ENCODE measurements around the gene CAND2.
"Not testable (repeated sequence)": the region's sequence is repeated elsewhere in the genome, so short reads cannot be mapped to it uniquely, and the experiment has no call there.

The CAND2 gene

DNA sequence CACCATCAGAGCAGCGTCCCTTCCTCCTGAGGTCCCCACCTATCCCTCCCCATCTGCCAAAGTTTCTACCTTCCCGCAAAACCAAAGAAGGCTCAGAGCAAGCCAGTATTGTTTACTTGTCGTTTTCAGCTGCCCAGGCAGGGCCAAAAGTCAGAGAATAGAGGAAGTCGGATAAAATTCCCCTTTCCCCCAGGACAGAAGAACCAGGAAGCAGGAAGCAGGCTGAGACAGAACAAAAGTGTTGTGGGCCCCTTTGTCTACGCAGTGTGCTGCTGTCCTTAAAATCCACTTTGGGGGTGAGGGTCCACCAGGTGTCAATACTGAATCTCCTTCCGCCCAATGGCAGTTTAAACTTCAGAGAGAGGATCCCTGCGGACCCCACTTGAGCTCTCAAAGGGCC is 63.4 kb downstream of the CAND2 start:
- DNase-seq (ENCODE audit: low read depth in 2 of 2), result no peak

DNA sequence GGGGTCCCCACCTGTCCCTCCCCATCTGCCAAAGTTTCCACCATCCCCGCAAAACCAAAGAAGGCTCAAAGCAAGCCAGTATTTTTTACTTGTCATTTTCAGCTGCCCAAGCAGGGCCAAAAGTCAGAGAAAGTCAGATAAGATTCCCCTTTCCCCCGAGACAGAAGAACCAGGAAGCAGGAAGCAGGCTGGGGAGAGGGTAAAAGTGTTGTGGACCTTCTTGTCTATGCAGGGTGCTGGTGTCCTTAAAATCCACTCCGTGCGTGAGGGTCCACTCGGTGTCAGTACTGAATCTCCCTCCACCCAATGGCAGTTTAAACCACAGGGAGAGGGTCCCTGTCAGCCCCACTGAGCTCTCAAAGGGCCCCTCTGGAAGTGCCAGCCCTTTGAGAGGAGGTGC is 65.1 kb downstream of the CAND2 start:
- DNase-seq (ENCODE audit: low read depth in 2 of 2), result no peak

DNA sequence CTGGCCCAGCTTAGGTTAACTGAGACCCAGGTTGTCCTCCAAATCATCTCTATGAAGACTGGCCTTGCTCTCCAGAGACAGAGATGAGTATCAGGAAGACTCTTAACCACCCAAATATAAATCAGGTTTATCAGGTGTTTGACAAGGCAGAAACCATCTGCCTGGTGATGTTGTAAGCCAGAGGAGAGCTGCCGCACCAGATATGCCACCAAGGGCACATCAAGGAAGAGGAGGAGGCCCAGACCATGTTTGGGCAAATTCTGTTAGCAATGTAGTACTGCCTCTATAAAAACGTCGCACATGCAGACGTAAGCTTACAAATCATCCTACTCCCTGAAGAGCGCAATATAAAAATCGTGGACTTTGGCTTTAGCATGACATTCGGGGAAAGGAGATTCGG is 65.9 kb downstream of the CAND2 start:
- DNase-seq (ENCODE audit: low read depth in 2 of 2), result no peak

DNA sequence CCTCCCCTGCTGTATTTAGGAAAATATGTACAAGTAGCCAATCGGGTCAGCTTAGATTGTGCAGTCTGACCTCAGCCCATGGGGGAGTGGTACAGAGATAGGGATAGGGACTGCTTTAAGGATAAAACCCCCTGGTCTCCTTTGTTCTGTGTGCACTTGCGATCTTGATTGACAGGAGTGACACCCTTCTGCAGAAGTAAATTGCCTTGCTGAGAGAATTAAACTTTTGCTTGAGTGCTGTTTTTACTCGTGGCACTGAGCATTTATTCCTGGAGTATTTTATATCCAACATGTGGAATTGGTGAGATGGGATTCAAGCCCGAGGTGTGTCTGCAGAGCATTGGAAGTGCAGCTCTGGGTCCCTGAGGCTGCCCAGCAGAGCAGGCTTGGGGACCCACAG is 68.8 kb downstream of the CAND2 start:
- no peak for DNase-seq (ENCODE audit: low read depth in 2 of 2)

DNA sequence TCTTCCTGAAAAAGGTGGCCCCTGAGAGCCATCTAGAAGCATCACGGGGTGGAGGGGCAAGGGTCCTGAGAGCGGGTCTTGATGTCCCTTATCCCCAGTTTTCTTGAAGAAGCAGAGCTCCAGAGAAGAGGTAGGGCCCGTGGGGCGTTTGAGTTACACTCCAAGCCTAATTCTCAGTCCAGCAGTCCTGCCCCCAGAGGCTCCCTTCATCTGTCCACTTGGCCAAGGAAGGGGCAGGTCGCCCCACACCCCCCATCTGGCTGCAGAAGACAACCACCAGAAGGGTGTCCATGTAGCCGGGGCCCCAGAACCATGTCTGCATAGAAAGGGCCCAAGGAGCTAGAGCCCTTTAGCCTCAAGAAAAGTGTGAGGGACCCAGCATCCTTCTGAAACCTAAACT is 70.4 kb downstream of the CAND2 start:
- DNase-seq (ENCODE audit: low read depth in 2 of 2), result no peak

DNA sequence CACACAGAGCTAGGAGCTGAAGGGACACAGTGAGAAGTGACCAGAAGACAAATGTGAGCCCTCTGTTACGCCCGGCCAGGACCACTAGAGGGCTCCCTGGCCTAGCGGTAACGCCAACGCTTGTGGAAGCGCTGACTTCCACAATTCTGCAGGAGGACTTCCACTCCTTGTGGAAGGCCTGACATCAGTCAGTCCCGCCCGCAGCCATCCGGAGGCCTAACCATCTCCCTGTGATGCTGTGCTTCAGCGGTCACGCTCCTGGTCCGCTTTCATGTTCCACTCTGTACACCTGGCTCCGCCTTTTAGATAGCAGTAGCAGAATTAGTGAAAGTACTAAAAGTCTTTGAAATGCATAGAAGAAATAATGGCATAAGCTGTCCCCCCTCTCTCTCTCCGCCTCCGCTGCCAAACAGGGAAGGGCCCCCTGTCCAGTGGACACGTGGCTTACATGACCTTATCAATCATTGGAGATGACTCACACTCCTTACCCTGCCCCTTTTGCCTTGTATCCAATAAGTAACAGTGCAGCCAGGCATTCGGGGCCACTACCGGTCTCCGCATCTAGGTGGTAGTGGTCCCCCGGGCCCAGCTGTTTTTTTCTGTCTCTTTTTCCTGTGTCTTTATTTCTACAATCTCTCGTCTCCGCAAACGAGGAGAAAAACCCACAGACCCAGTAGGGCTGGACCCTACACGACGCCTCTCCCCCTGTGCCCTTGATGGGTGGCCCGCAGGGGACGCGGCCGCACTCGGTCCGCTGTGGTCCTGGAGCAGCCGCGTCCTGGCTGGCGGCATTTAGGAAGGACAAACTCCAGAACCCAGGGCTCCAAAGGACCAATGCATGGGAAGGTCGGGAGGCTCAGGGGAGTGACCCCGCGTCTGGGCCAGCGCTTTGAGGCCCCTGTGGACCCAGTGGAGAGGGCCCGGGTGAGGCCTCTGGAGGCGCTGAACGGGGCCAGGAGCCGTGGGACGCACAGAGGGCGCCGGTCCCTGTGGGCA is 71.9 kb downstream of the CAND2 start:
- DNase-seq (ENCODE audit: low read depth in 2 of 2), result peak; percentile 59 to 60

DNA sequence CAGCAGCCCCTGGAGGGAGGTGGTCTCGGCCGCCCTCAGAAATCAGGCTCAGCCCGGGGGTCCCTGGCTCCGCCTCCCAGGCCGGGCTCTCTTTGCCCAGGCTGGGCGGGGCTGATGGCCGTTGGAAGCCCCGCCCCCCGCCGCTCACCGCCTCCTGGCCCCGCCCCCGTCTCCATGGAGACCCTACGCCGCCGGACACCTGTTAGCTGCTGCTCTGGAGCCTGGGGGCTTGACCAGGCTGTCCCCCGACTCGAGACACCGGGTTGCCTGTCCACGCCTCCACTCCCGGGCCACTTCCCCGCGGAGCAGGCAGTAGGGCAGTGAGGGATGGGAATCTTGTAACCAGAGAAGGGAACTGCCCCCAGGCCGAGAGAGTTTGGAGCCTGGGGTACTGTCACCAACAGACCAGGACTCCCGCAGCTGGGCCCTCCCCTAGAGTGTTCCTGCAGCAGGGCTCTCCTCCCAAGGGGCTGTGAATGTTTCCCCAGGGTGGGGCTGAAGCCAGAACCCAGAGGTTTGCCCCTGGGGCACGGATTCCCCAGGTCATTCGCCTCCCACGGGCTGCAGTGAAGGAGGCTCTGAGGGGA is 72.6 kb downstream of the CAND2 start:
- DNase-seq (ENCODE audit: low read depth in 2 of 2), result no peak

DNA sequence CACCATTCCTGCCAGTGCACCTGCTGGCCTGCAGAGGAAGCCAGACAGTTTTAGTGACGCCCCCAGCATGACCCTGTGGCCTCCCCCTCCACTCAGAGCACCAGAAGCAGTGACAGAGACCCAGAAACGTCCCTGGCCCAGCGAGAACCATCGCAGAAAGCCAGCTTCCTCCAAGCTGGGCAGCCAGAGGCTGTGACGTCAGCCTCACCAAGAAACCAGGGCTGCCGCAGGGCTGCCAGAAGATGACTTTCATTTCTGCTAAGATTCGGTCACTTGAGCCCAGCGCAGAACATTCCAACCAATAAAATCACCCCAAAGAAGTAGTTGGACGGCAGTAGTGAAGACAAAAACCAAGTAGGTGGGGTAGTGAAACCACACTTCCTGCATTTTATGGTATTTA is 74.5 kb downstream of the CAND2 start:
- no peak for DNase-seq (ENCODE audit: low read depth in 2 of 2)

DNA sequence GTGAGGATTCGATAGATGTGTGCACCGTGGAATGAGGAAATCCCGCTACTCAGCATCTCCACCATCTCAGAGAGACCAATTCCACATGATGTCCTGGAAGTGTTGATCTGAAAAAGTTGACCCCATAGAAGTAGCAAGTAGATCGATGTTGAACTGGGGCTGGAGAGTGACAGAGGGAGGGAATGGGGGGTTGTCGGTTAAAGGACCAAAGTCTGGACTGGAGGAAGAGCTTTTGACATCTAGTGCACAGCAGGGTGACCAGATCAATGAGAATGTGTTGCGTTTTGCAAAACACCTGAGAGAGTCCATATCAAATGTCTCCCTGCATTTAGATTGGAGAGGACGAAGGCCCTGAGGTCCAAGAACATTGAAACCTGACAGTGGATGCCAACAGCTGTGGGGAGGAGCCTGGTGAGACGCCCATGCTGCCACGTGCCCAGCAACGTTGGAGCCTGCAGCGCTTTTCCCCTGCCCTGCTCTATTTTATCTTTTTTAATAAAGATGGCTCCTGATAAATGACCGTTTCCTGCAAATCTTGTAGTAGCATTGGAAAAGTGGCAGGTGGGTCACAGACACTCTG is 75.0 kb downstream of the CAND2 start:
- DNase-seq (ENCODE audit: low read depth in 2 of 2), result no peak

DNA sequence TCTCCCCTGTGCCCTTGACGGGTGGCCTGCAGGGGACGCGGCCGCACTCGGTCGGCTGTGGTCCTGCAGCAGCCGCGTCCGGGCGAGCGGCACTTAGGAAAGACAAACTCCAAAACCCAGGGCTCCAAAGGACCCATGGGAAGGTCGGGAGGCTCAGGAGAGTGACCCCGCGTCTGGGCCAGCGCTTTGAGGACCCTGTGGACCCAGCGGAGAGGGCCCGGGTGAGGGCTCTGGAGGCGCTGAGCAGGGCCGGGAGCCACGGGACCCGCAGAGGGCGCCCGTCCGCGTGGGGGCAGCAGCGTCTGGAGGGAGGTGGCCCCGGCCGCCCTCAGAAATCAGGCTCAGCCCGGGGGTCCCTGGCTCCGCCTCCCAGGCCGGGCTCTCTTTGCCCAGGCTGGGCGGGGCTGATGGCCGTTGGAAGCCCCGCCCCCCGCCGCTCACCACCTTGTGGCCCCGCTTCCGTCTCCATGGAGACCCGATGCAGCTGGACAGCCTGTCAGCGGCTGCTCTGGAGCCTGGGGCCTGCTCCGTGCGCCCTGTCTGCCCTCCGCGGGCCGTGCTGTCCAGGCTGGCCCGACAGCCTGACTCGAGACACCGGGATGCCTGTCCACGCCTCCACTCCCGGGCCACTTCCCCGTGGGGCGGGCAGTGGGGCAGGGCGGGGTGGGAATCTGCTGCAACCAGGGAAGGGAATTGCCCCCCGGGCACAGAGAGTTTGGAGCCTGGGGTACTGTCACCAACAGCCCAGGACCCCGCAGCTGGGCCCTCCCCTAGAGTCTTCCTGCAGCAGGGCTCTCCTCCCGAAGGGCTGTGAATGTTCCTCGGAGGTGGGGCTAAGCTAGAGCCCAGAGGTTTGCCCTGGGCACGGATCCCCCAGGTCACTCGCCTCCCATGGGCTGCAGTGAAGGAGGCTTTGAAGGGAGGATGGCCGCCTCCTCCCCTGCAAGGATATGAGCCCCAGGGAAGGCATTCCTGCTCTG is 79.7 kb downstream of the CAND2 start:
- DNase-seq (ENCODE audit: low read depth in 2 of 2), result no peak

DNA sequence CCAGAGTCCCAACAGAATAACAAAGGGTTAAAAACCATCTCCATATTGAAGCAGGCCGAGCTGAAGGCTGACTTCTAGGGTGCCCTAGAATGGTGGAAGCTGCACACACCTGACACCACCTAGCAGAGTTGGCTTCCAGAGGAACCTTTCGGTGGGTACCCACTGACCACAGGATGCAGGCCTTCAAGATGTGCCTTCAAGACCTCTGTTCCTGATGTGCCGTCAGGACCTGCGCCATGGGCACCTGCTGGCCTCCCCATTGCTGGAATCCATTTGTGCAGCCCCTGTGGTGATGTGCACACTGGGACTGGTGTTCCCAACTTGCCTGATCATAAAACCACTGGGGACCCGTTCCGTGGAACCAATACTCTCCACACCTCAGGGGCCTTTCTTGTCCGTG is 80.6 kb downstream of the CAND2 start:
- DNase-seq (ENCODE audit: low read depth in 2 of 2), result no peak

DNA sequence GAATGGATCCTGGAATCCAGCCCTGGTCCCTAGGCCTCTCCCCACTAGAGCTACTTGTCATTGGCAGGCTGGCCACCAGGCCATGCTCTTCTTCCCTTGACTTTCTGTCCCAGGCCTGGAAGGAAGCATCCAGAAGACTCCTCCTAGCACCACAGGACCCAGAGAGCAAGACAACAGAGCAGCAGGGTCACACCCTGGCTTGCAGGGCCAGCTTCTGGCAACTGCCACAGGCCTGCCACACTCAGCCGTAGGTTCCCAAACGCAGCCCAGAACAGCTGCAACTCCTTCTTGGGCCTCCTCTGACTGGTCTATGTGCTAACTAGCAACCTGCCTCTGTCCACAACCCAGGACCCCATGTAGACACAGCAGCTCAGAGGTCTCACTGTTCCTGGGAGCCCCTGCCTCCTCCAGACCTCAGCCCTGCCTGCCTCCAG is 81.7 kb downstream of the CAND2 start:
- no peak for DNase-seq (ENCODE audit: low read depth in 2 of 2)

DNA sequence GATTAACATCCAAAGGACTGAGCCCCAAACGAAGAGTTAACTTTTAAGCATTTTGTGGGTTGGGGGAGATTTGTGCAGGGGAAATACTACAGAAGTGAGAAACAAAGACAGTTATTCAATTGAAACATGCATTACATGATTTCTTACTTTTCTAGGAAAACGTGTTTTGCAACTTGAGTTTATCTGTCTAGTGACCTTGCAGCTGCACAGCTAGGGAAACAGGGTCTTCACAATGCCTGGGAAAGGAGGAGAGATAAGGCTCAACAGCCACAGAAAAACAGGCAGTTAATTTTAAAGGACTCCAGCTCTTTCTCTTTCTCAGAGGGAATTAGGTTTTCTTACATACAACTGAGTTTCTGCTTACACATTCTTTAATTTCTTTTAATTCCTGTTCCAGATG is 82.3 kb downstream of the CAND2 start:
- not testable (repeated sequence) for DNase-seq (ENCODE audit: low read depth in 2 of 2)

DNA sequence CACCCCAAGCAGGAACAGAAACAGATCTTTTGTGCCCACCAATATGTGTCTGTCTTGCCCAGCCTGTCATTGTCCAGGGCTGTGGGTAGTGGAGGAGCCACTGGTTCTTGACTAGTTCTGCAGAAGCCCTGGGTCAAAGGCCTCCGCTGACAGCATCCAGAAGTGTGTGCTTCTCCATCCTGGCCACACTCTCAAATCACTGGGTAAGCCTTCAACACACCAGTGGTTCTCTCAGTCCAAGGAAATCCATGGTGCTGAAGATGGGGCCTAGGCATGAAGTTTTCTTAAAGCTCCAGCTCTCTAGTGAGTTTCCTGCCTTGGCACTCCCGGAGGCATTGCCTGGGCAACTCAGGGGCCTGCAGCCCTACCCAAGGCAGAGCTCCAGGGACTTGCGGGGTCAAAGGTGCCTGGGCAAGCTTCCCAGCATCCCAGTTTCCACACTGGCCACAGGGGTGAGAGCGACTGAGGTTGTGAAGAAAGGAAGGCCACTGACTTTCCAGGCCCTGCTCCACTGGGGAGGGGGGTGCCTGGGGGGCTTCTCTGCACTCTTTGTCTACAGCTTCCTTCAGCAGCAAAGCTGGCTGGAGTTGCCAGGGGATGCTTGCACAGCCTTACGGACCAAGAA is 82.8 kb downstream of the CAND2 start:
- no peak for DNase-seq (ENCODE audit: low read depth in 2 of 2)

DNA sequence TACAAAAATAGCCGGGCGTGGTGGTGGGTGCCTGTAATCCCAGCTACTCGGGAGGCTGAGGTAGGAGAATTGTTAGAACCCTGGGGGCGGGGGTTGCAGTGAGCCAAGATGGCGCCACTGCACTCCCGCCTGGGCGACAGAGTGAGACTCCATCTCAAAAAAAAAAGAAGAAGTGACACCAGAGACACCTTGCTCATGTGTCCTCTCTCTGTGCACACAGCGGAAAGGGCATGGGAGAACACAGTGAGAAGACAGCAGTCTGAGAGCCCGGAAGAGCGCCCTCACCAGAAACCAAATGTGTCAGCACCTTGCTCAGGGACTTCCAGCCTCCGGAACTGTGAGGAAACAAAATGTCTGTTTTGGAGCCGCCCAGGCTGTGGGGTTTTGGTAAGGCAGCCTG is 85.4 kb downstream of the CAND2 start:
- DNase-seq (ENCODE audit: low read depth in 2 of 2), result not testable (repeated sequence)

DNA sequence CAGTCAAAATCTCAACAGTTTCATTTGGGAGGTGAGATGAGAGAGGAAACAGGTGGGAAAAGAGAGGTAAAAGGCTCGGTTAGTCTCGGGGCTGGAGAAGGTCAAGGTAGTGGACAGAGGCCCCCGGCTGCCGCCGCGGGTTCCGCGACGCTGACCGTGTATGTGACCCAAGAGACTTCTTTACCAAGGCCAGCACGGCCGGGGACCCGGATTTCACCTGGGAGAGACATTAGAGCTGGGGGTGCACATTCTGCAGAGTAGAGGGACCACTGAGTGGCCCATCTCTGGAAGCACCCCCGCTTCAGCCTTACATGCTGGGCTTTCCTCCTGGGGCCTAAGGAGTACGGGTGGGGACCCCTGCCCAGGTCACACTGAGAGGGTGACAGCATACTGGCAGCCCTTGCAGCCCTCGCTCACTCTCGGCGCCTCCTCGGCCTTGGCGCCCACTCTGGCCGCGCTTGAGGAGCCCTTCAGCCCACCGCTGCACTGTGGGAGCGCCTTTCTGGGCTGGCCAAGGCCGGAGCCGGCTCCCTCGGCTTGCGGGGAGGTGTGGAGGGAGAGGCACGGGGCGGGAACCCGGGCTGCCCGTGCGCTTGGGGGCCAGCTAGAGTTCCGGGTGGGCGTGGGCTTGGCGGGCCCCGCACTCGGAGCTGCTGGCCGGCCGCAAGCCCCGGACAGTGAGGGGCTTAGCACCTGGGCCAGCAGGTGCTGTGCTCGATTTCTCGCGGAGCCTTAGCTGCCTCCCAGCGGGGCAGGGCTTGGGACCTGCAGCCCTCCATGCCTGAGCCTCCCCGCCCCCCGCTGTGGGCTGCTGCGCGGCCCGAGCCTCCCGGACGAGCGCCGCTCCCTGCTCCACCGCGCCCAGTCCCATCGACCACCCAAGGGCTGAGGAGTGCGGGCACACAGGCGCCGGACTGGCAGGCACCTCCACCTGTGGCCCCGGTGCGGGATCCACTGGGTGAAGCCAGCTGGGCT is 86.1 kb downstream of the CAND2 start:
- no peak for DNase-seq (ENCODE audit: low read depth in 2 of 2)

DNA sequence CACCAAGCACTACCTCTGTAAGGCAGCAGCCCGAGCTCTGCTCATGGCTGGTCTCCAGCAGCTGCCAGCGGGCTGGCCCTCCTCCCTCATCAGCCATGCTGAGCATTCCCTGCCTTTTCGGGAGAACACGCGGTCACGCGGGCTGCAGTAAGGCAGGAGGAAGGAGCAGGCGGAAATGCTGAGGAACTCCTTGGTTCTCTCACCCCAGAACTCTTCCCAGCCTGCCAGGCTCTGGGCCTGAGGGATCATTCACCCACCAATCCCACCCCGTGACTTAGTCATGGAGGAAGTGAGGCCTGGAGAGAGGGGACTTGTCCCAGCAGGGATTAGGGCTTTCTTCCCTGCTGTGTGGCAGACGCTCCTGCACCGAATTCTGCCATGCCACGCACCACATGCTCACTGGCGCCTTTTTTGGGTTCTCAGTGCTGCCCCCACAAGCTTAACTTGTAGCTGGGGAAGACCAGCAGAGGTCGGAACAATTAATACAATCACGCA is 87.8 kb downstream of the CAND2 start:
- DNase-seq (ENCODE audit: low read depth in 2 of 2), result no peak
